GM23338 (cell line): ENCODE data around the gene C1RL. TPM values are rescaled to one million over a fixed set of nuclear protein-coding genes. Genes with fewer than 3 reads are reported as not detected.
"Not testable (repeated sequence)": the region's sequence is repeated elsewhere in the genome, so short reads cannot be mapped to it uniquely, and the experiment has no call there.

Source experiments
- ATAC-seq: fragments of 200-7000 bp; cut with Tn5 transposase; 3 replicates; pipeline ENCODE4 v1.9.1; 2020
- DNase-seq: peaks from one replicate; pipeline ENCODE4 v3.0.0-alpha.2; 2015; ENCODE audit warnings: low spot score
- H2AFZ ChIP-seq: fragments of 200-600 bp; sonication (generic); 2 replicates; pipeline ENCODE4 v1.8.0; 2016; ENCODE audit warnings: antibody characterized with exemption, mild to moderate bottlenecking, moderate library complexity
- H3F3A ChIP-seq: fragments of 200-600 bp; sonication (generic); replicated peaks from 2 replicates; pipeline ENCODE4 v1.8.0; 2017; ENCODE audit warnings: antibody characterized with exemption, mixed run types, low read depth
- H3K27ac ChIP-seq: fragments of 200-600 bp; sonication (generic); 2 replicates; pipeline ENCODE4 v1.6.1; 2016; ENCODE audit warnings: low read depth
- H3K27me3 ChIP-seq: fragments of 200-600 bp; sonication (generic); 2 replicates; pipeline ENCODE4 v1.8.0; 2016; ENCODE audit warnings: mild to moderate bottlenecking, mixed run types, moderate library complexity; ENCODE audit not compliant: insufficient read depth
- H3K36me3 ChIP-seq: fragments of 200-600 bp; sonication (generic); 2 replicates; pipeline ENCODE4 v1.8.0; 2016; ENCODE audit warnings: mild to moderate bottlenecking; ENCODE audit not compliant: insufficient read depth
- H3K4me1 ChIP-seq: fragments of 200-600 bp; sonication (generic); 2 replicates; pipeline ENCODE4 v1.8.0; 2016; ENCODE audit warnings: mild to moderate bottlenecking, moderate library complexity; ENCODE audit not compliant: insufficient read depth
- H3K4me2 ChIP-seq: fragments of 200-600 bp; sonication (generic); 2 replicates; pipeline ENCODE4 v1.7.1; 2017; ENCODE audit warnings: mixed run types
- H3K4me3 ChIP-seq: fragments of 200-600 bp; sonication (generic); 2 replicates; pipeline ENCODE4 v1.6.1; 2016; ENCODE audit warnings: mixed run types
- H3K79me2 ChIP-seq: fragments of 200-600 bp; sonication (generic); replicated peaks from 2 replicates; pipeline ENCODE4 v1.8.0; 2017; ENCODE audit warnings: mild to moderate bottlenecking; ENCODE audit not compliant: insufficient read depth
- H3K9me2 ChIP-seq: fragments of 200-600 bp; sonication (generic); 2 replicates; pipeline ENCODE4 v1.8.0; 2017; ENCODE audit not compliant: insufficient read depth
- H4K20me1 ChIP-seq: fragments of 200-600 bp; sonication (generic); replicated peaks from 2 replicates; pipeline ENCODE4 v1.8.0; 2017; ENCODE audit warnings: mild to moderate bottlenecking; ENCODE audit not compliant: insufficient read depth
- H3K27ac Mint-ChIP-seq: 2 replicates; pipeline ENCODE4 v1.8.0; 2020; ENCODE audit warnings: inconsistent platforms, mild to moderate bottlenecking, moderate library complexity, mixed read lengths
- H3K27me3 Mint-ChIP-seq: 3 replicates; pipeline ENCODE4 v1.8.0; 2022; ENCODE audit warnings: low read depth, mild to moderate bottlenecking, moderate library complexity, mixed read lengths, inconsistent platforms; ENCODE audit not compliant: insufficient read depth, poor library complexity
- H3K36me3 Mint-ChIP-seq: 3 replicates; pipeline ENCODE4 v1.8.0; 2021; ENCODE audit warnings: low read depth, mild to moderate bottlenecking, inconsistent platforms, moderate library complexity, mixed read lengths
- H3K4me1 Mint-ChIP-seq: 3 replicates; pipeline ENCODE4 v1.8.0; 2020; ENCODE audit warnings: mild to moderate bottlenecking, inconsistent platforms, mixed read lengths
- H3K4me3 Mint-ChIP-seq: 3 replicates; pipeline ENCODE4 v1.8.0; 2021; ENCODE audit warnings: moderate library complexity, mild to moderate bottlenecking, inconsistent platforms, mixed read lengths
- H3K9me3 Mint-ChIP-seq: 3 replicates; pipeline ENCODE4 v1.8.0; 2020; ENCODE audit warnings: moderate library complexity, mild to moderate bottlenecking, inconsistent platforms, mixed read lengths
- CREB1 ChIP-seq: fragments of 250-450 bp; sonication (Bioruptor Pico); IDR thresholded peaks from 2 replicates; pipeline ENCODE4 v1.5.0; 2020; ENCODE audit warnings: low read depth, mild to moderate bottlenecking, moderate library complexity
- ETS1 ChIP-seq: IDR thresholded peaks from 2 replicates; pipeline ENCODE4 v1.6.1; 2016; ENCODE audit warnings: antibody characterized with exemption
- EZH2 ChIP-seq: fragments of 200-600 bp; sonication (generic); IDR thresholded peaks from one replicate; pipeline ENCODE4 v1.8.0; 2017; ENCODE audit warnings: antibody characterized with exemption, mild to moderate bottlenecking, low read depth; ENCODE audit not compliant: unreplicated experiment
- JUNB ChIP-seq: IDR thresholded peaks from one replicate; pipeline ENCODE4 v1.6.1; 2016; ENCODE audit warnings: antibody characterized with exemption; ENCODE audit not compliant: unreplicated experiment
- NANOG ChIP-seq: IDR thresholded peaks from 2 replicates; pipeline ENCODE4 v1.6.1; 2016; ENCODE audit warnings: antibody characterized with exemption, borderline replicate concordance
- POLR2AphosphoS5 ChIP-seq: IDR thresholded peaks from 2 replicates; pipeline ENCODE4 v1.6.1; 2016; ENCODE audit warnings: antibody characterized with exemption, low read depth
- REST ChIP-seq: IDR thresholded peaks from one replicate; pipeline ENCODE4 v1.6.1; 2018; ENCODE audit warnings: antibody characterized with exemption; ENCODE audit not compliant: unreplicated experiment
- STAT1 ChIP-seq: IDR thresholded peaks from one replicate; pipeline ENCODE4 v1.6.1; 2016; ENCODE audit warnings: antibody characterized with exemption; ENCODE audit not compliant: unreplicated experiment
- ZNF114 ChIP-seq: fragments of 250-450 bp; sonication (Bioruptor Pico); IDR thresholded peaks from 2 replicates; pipeline ENCODE4 v1.5.0; 2020; ENCODE audit warnings: mild to moderate bottlenecking, moderate library complexity
- ZNF331 ChIP-seq: fragments of 250-450 bp; sonication (Bioruptor Pico); IDR thresholded peaks from 2 replicates; pipeline ENCODE4 v1.5.0; 2020; ENCODE audit warnings: low read depth, mild to moderate bottlenecking, moderate library complexity
- polyA plus RNA-seq: library from polyadenylated mRNA; unstranded; fragments of >200 nt; fragmentation: Nextera tagmentation; extraction: Ambion mirVana; gene quantifications from 2 replicates; pipeline ENCODE4 v1.2.1, GENCODE V29; 2016
- total RNA-seq: library from RNA; depleted of rRNA; stranded (reverse); fragments of >200 nt; shearing (Covaris generic); gene quantifications from 2 replicates; pipeline ENCODE4 v1.2.3, GENCODE V29; 2014

C1RL gene
- total and polyA plus RNA-seq, 2 experiments from 2014 or later, result 7.3 to 8.8 TPM

GRCh38 chr12:7054925-7055324 is 54.1 kb downstream of the C1RL start:
- Mint-ChIP-seq H3K4me3 (no peak overlapping the region), H3K4me1 (peaks cover 5% of the 10 kb centered on the region; the same call in 2 of the 3 replicates), H3K36me3 (no peaks in the 10 kb centered on the region), H3K27me3 (no peaks in the 10 kb centered on the region), H3K27ac (no peak overlapping the region), H3K9me3 (no peaks in the 10 kb centered on the region)
- H3K4me2 ChIP-seq, result no peak overlapping the region
- TF ChIP-seq ZNF331 (CRISPR knock-in tag) (no peak), CREB1 (CRISPR knock-in tag) (no peak)
- H2AFZ ChIP-seq, result no peak overlapping the region
- H3K27me3 ChIP-seq, result no peaks in the 10 kb centered on the region
- no peaks in the 10 kb centered on the region for H3K36me3 ChIP-seq
- no peak overlapping the region for H3K27ac ChIP-seq
- no peaks in the 10 kb centered on the region for H3K9me2 ChIP-seq
- DNase-seq (no peak), ATAC-seq (no peak)
- H3K4me3 ChIP-seq, result no peak overlapping the region
- no peaks in the 10 kb centered on the region for H3F3A ChIP-seq
- H4K20me1 ChIP-seq, result no peaks in the 10 kb centered on the region
- H3K79me2 ChIP-seq, result no peaks in the 10 kb centered on the region
- H3K4me1 ChIP-seq, result no peaks in the 10 kb centered on the region

GRCh38 chr12:7049973-7050372 is 59.0 kb downstream of the C1RL start:
- not testable (repeated sequence) for H3K27me3 Mint-ChIP-seq, H3F3A ChIP-seq, H3K36me3 Mint-ChIP-seq, H3K4me1 ChIP-seq, DNase-seq, H2AFZ ChIP-seq, H3K27ac Mint-ChIP-seq, H3K27ac ChIP-seq, ATAC-seq, H3K4me1 Mint-ChIP-seq, H3K4me3 ChIP-seq, H3K4me3 Mint-ChIP-seq, H3K27me3 ChIP-seq, H3K9me2 ChIP-seq, H4K20me1 ChIP-seq, H3K4me2 ChIP-seq, H3K36me3 ChIP-seq, H3K9me3 Mint-ChIP-seq, H3K79me2 ChIP-seq

- H3K4me1 Mint-ChIP-seq, DNase-seq, H3K27me3 Mint-ChIP-seq, H3K27me3 ChIP-seq, H3K27ac ChIP-seq, H3K4me2 ChIP-seq, H3K27ac Mint-ChIP-seq, H3K4me3 ChIP-seq, H3K9me2 ChIP-seq, ATAC-seq, H3F3A ChIP-seq, H2AFZ ChIP-seq, H3K4me1 ChIP-seq, H3K36me3 ChIP-seq, H3K36me3 Mint-ChIP-seq, H3K9me3 Mint-ChIP-seq, H3K4me3 Mint-ChIP-seq, H4K20me1 ChIP-seq, H3K79me2 ChIP-seq: not testable (repeated sequence)
Measured at GRCh38 chr12:7049445-7049951, 59.5 kb downstream of the C1RL start.

GRCh38 chr12:7047306-7047705 is 61.7 kb downstream of the C1RL start:
- Histone ChIP-seq H3K4me3 (no peak overlapping the region), H3K79me2 (no peaks in the 10 kb centered on the region), H4K20me1 (no peaks in the 10 kb centered on the region), H3K4me2 (no peak overlapping the region), H3K27ac (no peak overlapping the region), H3K9me2 (no peaks in the 10 kb centered on the region), H2AFZ (no peak overlapping the region), H3K27me3 (no peaks in the 10 kb centered on the region), H3F3A (no peaks in the 10 kb centered on the region), H3K4me1 (no peaks in the 10 kb centered on the region), H3K36me3 (no peaks in the 10 kb centered on the region)
- Mint-ChIP-seq H3K9me3 (no peaks in the 10 kb centered on the region), H3K27ac (no peak overlapping the region), H3K36me3 (no peaks in the 10 kb centered on the region), H3K27me3 (peaks cover 2% of the 10 kb centered on the region), H3K4me3 (no peak overlapping the region), H3K4me1 (no peaks in the 10 kb centered on the region)
- DNase-seq (no peak), ATAC-seq (no peak)
- TF ChIP-seq STAT1 (no peak), JUNB (no peak), POLR2AphosphoS5 (no peak), ZNF331 (CRISPR knock-in tag) (no peak), EZH2 (no peak), REST (no peak), CREB1 (CRISPR knock-in tag) (no peak), ETS1 (no peak), NANOG (no peak), ZNF114 (CRISPR knock-in tag) (no peak)
